GM20000 (cell line): ENCODE results near the gene REELD1.

Source experiments
- DNase-seq: peaks from one replicate; pipeline ENCODE4 v3.0.0; 2012; ENCODE audit warnings: low spot score
- CTCF ChIP-seq: IDR thresholded peaks from 2 replicates; pipeline ENCODE4 v1.5.1; 2012; ENCODE audit warnings: mild to moderate bottlenecking, control low read depth; ENCODE audit errors: extremely low read depth, missing control alignments

Gene REELD1

GRCh38 chr4:146252969-146253611 lies 38.8 kb downstream of the REELD1 start:
- no peak for TF ChIP-seq CTCF
- DNase-seq, result no peak

- no peak for DNase-seq
- no peak for TF ChIP-seq CTCF
These were observed 41.1 kb downstream of the REELD1 start for GRCh38 chr4:146255463-146255862.

- DNase-seq, result no peak
These were observed 41.5 kb downstream of the REELD1 start for GRCh38 chr4:146255874-146256273.

GRCh38 chr4:146256328-146256727 lies 42.0 kb downstream of the REELD1 start:
- no peak for TF ChIP-seq CTCF
- DNase-seq, result no peak

More at GRCh38 chr4:146255874-146256273, 41.5 kb downstream of the REELD1 start:
- TF ChIP-seq CTCF, result no peak

GRCh38 chr4:146257511-146257910 lies 43.2 kb downstream of the REELD1 start:
- DNase-seq, result no peak
- TF ChIP-seq CTCF, result no peak

GRCh38 chr4:146260521-146260920 lies 46.2 kb downstream of the REELD1 start:
- TF ChIP-seq CTCF, result no peak
- no peak for DNase-seq

GRCh38 chr4:146261041-146261440 lies 46.7 kb downstream of the REELD1 start:
- no peak for DNase-seq
- TF ChIP-seq CTCF, result no peak
